Fibroblast of peridontal ligament (primary cell): ENCODE data around the gene RABGAP1.
A peak's percentile ranks its signal among the peaks of the same experiment; 100 is the strongest.

Experiments used
- DNase-seq: peaks from one replicate; pipeline ENCODE4 v3.0.0-alpha.2; 2010; ENCODE audit errors: extremely low read depth

Gene RABGAP1

GRCh38 chr9:123109540-123110279, 168.9 kb downstream of the RABGAP1 start:
- DNase-seq: no peak

- DNase-seq: no peak
Measured at GRCh38 chr9:123111427-123112014, 170.7 kb downstream of the RABGAP1 start.

- no peak for DNase-seq
Measured at GRCh38 chr9:123112015-123112975, 171.5 kb downstream of the RABGAP1 start.

- DNase-seq: no peak
Measured at GRCh38 chr9:123113185-123113584, 172.4 kb downstream of the RABGAP1 start.

- no peak for DNase-seq
Measured at GRCh38 chr9:123115146-123115913, 174.5 kb downstream of the RABGAP1 start.

GRCh38 chr9:123116036-123116435, 175.2 kb downstream of the RABGAP1 start:
- DNase-seq: no peak

- DNase-seq: peak; percentile 25
Measured at GRCh38 chr9:123119566-123119965, 178.7 kb downstream of the RABGAP1 start.

- no peak for DNase-seq
Measured at GRCh38 chr9:123120131-123120530, 179.3 kb downstream of the RABGAP1 start.

GRCh38 chr9:123120953-123121352, 180.1 kb downstream of the RABGAP1 start:
- peak; percentile 18 for DNase-seq

GRCh38 chr9:123121457-123121856, 180.6 kb downstream of the RABGAP1 start:
- no peak for DNase-seq

- DNase-seq: no peak
Measured at GRCh38 chr9:123127512-123128075, 186.8 kb downstream of the RABGAP1 start.

GRCh38 chr9:123128591-123128990, 187.8 kb downstream of the RABGAP1 start:
- DNase-seq: no peak

- no peak for DNase-seq
Measured at GRCh38 chr9:123129423-123129822, 188.6 kb downstream of the RABGAP1 start.

GRCh38 chr9:123131258-123131657, 190.4 kb downstream of the RABGAP1 start:
- peak; percentile 59 for DNase-seq

GRCh38 chr9:123131993-123132392, 191.2 kb downstream of the RABGAP1 start:
- DNase-seq: no peak

GRCh38 chr9:123132696-123133095, 191.9 kb downstream of the RABGAP1 start:
- no peak for DNase-seq

GRCh38 chr9:123135430-123135829, 194.6 kb downstream of the RABGAP1 start:
- DNase-seq: no peak

GRCh38 chr9:123138163-123138562, 197.3 kb downstream of the RABGAP1 start:
- DNase-seq: no peak

GRCh38 chr9:123149067-123149466, 208.2 kb downstream of the RABGAP1 start:
- no peak for DNase-seq

GRCh38 chr9:123150708-123151503, 210.1 kb downstream of the RABGAP1 start:
- no peak for DNase-seq
